NCI-H510A (cell line): ENCODE measurements around the gene DHX32.

Experiments
- DNase-seq: peaks from one replicate; lab custom pipeline; 2025; lab: John Stamatoyannopoulos, UW

The DHX32 gene

DNA sequence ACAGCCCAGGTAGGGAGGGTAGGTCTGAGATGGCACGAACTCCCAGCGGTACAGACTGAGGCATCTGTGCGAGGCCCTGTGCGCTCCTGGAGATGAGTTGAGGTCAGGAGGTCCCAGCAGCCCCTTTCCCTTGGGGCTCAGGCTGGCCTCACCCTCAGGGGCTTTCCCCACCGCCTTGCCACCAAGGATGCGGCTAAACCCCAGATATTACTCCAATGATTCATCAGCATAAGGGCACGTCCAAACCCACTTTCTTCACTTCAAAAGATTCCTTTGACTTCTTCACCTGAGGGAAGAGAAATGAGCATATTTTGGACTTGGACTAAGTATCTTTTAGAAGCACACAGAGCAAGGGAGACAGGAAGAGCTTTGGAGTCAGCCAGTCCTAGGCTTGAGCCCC is 78.4 kb downstream of the DHX32 start:
- no peak for DNase-seq

DNA sequence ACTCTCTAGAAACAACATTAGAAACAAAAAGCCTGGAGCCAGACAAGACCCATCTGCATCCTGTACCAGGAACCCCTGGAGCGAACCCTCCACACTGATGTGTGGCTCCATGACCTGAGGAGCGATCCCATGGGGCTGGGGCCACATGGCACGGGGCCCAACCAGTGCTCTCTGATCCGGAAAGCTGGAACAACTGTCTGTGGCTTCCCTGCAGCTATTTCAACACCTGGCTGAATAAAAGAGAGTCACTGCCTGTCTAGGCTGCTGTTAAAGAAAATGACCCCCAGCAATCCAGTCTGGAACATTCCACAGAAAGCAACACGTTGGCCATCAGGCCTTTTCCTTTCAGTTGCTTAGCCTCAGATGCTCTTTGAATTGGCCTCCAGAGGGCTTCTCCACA is 79.0 kb downstream of the DHX32 start:
- no peak for DNase-seq

DNA sequence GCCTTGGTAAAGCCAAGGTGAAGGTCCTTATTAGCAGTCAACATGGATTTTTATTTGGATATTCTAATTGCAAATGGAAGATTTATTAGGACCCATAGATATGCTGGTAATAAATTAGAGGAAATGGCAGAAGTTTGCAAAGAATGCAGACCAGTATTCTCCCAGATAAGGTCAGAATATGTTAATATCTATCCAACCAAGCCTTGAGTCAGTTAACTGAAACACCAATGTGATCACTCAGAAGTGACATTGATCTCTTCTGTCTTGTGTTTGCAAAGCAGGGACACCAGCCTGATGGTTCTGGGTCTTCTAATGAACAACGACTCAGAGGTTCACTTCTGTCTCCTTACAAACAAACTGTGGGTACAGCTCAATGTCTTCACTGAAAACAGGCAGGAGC is 79.5 kb downstream of the DHX32 start:
- DNase-seq: no peak

GRCh38 chr10:125799451-125800182 is 81.5 kb downstream of the DHX32 start:
- DNase-seq: no peak

DNA sequence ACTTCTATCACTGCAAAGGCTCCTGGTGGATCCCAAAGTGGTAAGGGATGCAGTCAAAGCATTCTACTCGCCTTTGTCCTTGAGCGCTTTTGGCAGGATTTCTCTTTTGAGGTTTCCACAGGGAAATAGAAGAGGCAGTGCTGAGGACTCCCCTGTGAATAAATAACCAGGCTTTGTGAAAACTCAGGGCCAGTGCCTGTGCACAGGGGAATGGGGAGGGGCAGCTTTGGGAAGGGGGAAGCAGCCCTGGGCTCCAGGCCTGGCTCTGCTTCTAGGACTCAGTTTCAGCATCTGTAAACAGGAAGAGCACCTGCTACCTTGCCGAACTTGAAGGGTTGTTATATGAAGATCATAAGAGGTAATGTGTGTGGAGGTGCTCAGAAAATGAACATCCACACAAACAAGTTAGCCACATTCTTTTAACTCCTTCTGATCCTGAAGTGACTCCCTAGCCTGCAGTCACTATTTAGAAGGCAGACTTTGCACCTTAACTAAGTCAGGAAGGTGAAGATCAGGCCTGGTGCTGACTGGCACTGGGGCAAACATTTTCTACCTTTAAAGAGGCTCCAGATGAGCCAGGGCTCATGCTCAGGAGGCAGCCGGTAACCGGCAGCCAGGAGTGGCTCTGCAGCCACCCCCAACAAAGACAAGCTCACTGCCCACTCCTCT is 83.0 kb downstream of the DHX32 start:
- DNase-seq: no peak

DNA sequence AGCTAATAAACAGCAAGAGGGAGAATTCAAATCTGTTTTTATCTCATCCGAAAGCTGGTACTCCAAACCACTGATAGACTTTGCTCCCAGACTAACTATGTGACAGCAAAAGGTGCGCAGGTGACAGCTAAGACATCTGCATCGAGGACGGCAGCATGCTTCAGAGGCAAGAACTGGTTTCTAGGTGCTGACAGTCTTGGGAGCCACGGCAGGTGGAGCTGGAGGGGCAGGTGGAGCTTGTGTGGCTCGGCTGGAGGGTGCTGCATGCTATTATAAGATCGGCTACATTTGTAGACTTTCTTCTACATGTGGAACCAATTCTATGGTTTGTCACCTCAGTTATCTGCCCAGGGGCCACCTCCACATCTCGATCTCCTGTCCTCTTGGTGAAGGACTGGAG is 83.7 kb downstream of the DHX32 start:
- no peak for DNase-seq

DNA sequence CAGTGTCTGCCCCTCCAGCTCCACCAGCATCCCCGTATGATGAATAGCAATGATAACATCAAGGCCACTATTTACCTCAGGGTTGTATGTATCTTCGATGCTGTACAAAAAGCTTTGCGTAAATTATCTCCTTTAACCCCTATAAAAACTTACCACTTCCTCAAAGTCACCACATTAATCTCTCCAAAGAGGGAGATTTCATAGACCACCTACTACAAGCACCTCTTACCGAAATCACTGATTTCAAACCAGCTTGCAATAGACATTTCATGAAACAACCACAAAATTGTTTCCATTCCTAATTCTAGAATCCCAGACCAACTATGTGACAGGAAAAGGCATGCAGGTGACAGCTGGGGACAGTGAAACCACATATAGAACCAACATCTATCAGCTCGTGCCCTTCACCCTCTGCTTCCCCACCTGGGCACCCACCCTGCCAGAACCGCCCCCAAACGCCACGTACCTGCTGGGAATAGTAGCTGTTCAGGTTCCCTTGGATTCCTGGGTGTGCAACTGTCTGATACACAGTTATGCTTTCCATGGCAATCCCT is 85.4 kb downstream of the DHX32 start:
- no peak for DNase-seq

DNA sequence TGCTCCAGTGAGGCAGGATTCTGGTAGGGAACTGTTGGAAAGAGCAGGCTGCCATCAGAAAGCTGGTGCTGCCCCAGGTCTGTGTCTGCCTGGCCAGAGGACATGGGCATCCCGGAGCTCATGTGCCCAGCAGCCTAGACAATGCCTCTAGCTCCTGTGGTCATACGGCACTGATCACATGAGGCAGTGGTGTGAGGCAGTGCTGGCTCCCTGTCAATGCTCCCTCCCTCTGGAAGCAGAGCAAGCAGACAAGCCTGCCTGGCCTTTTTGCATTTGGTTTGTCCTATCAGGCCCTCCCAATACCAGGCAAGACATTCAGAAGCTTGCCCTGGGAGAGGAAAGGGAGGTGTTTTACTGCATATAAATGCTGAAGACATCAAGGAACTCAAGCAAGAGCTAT is 86.0 kb downstream of the DHX32 start:
- DNase-seq: no peak

- DNase-seq: no peak
These were observed 88.5 kb downstream of the DHX32 start for GRCh38 chr10:125792342-125793300.

DNA sequence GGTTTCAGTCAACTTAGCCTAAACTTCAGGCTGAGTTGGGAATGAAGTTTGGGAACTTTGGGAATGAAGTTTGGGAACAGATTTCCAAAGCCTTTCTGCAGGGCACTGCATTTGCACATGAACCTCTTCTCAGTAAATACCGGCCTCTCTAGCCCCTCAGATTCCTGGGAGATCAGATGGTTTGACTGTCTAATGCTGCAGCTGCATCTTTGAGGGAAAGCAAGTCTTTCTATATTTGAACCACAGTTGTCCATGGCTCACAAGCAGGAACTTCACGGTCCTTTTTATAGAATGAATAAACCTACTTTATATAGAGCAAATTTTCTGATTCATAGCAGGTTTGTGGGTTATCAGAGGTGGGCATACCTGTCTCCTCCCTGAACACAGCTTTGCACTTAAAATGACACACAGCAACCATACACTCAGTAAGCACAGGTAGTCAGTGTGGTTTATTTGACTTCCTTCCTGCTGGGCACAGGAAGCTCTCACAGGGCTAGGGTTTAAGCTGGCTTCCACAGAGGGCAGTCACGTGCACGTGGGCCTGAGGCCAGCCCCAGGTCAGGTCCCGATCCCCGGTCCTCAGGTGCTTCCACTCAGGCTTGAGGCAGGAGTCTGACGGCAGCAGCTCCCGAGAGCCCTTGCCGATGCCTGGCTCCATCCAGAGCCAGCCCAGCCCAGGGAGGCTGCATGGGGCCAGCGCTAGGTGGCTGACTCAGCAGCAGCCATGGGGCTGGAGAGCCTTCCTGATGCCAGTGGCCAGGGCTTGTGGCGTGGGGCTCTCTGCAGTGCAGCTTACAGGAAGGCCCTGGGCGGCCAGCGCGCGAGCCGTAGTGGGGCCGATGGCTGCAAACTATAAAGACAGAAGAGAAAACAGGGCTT is 92.7 kb downstream of the DHX32 start:
- DNase-seq: no peak
